T-helper 1 cell (primary cell): ENCODE results near the gene MPIG6B.
A peak's percentile ranks its signal among the peaks of the same experiment; 100 is the strongest.
"Not testable (repeated sequence)": the region's sequence is repeated elsewhere in the genome, so short reads cannot be mapped to it uniquely, and the experiment has no call there.

Experiments used
- DNase-seq, 5 donors: peaks; one replicate each; pipeline ENCODE4 v3.0.0-alpha.2; 2012 to 2020

The MPIG6B gene

DNA sequence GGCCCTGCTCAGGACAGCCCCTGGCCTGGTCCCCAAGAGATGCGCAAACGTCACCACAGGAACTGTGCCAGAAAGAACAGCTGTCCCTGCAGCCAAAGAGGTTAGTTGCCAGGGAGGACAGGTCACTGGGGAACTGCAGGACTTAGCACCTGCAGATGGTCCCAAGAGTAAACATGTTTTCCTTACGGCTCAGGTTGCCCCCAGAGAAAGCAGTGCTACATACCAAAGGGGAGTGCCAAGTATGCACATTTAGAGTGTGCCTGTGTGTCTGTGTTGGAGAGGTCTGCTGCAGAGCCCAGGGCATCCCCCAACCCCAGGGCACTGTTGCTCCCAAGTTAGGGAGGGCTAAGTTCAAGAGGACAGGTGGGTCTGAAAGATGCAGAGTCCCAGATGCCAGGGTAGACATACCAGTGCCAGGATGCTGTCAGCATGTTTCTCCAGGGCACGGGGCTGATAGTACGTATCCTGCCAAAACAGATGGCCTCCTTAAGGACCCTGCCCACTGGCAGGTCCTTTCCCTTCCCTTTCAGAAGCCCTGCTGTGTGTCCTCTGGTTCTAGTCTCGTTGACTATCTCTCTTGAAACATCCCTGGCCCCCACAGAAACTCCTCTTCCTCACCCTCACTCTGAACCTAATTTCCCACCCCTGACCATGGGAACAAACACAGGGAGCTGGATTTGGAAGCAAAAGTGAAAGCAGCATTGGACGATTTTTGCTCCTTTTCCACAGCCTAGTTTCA is 21.3 kb upstream of the MPIG6B start:
- DNase-seq, result no peak

DNA sequence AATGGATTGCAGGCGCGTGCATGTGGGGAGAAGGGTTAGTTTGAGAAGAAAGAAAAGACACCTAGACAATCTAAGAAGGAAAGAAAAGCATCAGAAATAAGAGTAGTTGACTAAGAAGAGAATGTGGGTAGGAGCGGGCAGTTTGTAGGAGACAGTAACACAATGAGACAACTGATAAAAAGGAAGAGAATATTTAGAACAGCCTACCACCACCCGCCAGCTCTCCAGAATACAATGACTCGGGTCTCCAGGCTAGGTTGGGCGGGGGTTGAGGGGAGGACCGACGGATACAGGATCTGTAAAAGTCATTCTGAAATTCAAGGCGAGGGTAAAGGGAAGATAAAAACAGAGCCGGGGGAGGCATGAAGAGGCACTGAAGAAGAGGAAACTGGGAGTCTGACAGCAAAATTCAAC is 20.8 kb upstream of the MPIG6B start:
- no peak for DNase-seq

DNA sequence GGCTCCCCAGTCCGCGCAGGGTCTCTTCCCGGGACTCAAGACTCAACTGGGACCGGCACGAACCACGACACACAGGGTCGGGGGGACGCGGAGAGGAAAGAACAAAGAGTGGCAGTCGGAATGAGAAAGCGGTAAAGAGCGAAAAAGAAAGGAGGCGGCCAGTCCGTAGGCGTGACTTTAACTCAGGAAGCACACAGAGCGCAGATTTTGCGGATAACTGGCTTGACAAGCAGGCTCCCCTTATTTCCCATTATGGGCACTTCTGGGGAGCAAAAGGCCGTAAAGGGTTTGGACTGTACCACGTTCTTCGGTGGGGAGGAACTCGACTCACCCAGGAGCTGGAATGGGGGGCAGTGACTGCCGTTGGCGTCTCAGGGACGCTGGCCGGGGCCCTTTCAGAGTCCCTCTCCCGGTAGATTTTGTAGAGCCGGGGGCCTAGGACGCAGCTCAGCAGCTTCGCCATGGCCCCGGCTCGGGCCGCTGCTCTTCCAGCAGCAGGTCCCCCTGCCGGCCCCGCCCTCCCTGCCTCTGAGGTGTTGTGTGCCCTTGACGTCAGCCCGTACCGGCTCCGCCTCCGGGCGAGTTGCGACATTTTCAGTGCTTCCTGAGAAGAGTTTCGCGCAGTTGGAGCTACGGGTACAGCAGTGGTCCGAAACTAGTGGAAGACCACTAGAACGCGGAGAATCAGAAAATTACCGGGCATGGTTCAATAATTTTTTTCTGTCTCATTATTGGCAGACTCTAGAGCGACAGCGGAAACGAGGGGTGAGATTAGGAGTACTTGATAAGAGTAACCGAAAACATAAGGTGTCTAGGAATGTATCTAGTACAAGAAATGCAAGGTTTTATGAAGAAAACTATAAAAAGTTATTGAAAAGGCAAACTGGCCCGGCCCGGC is 20.1 kb upstream of the MPIG6B start, which contains the start of gene ABHD16A:
Gene ABHD16A, minus strand, starts transcription at position 506 of the 898 bp plus-strand sequence. Its CDS starts 43 bp downstream, at position 463.
- peak; percentile 91 to 99 (median 95) for DNase-seq

DNA sequence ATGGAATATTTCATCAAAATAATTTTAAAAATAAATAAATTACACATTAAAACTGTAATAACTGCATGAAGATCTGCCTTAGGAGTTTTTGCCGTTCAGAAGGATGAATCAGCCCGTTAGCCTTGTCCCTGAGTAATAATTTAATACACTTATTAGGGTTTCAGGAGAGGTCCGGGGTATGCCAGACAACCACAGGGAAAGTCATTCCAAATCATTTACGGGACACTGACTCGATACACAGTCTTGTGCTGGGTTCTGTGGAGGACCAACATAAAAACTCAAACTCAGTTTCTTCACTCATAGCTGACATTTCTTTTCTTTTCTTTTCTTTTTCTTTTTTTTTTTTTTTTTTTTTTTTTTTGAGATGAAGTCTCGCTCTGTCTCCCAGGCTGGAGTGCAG is 17.2 kb upstream of the MPIG6B start:
- DNase-seq, result no peak

DNA sequence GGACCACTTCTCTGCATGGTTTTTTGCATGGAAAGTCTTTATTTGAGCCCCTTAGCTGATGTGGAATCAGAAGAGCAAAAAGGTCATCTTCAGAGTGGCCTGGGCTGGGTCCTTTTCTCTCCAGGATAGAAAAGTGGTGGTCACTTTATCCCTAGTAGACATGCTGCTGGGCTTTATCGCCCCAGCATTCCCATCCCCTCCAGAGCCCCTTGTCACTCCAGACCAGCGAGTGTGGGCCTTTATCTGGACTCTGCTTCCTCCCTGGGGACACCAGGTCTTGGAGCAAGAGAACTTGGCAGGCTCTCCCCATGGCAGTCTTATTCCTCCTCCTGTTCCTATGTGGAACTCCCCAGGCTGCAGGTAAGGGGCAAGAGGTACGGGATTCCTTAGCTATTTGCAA is 16.6 kb upstream of the MPIG6B start, which contains the start of gene LY6G6F:
Gene LY6G6F, plus strand, starts transcription at position 268 of the 400 bp plus-strand sequence. Its CDS starts 41 bp downstream, at position 309.
- DNase-seq, result no peak

DNA sequence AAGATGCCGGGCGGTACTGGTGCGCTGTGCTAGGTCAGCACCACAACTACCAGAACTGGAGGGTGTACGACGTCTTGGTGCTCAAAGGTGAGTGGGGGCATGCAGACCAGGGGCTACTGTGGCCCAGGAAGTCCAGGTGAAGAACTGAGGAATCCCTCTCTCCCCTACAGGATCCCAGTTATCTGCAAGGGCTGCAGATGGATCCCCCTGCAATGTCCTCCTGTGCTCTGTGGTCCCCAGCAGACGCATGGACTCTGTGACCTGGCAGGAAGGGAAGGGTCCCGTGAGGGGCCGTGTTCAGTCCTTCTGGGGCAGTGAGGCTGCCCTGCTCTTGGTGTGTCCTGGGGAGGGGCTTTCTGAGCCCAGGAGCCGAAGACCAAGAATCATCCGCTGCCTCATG is 15.5 kb upstream of the MPIG6B start:
- DNase-seq, result no peak

DNA sequence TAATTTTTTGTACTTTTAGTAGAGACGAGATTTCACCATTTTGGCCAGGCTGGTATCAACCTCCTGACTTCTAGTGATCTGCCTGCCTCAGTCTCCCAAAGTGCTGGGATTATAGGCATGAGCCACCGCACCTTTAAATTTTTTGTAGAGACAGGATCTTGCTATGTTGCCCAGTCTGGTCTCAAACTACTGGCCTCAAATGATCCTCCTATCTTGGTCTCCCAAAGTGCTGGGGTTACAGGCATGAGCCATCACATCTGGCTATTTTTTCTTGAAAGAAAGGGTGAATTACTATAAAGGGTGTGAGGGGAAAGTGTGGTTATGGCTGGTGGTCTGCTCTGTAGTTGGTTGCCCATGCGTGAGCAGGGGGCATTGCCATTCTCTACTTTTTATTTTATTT is 14.9 kb upstream of the MPIG6B start:
- no peak for DNase-seq

DNA sequence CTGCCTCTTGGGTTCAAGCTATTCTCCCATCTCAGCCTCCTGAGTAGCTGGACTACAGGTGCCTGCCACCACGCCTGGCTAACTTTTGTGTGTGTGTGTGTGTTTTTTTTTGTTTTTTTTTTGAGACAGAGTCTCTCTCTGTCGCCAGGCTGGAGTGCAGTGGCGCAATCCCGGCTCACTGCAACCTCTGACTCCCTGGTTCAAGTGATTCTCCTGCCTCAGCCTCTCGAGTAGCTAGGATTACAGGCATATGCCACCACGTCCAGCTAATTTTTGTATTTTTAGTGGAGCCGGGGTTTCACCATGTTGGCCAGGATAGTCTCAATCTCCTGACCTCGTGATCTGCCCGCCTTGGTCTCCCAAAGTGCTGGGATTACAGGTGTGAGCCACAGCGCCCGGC is 14.0 kb upstream of the MPIG6B start:
- DNase-seq, result not testable (repeated sequence)

DNA sequence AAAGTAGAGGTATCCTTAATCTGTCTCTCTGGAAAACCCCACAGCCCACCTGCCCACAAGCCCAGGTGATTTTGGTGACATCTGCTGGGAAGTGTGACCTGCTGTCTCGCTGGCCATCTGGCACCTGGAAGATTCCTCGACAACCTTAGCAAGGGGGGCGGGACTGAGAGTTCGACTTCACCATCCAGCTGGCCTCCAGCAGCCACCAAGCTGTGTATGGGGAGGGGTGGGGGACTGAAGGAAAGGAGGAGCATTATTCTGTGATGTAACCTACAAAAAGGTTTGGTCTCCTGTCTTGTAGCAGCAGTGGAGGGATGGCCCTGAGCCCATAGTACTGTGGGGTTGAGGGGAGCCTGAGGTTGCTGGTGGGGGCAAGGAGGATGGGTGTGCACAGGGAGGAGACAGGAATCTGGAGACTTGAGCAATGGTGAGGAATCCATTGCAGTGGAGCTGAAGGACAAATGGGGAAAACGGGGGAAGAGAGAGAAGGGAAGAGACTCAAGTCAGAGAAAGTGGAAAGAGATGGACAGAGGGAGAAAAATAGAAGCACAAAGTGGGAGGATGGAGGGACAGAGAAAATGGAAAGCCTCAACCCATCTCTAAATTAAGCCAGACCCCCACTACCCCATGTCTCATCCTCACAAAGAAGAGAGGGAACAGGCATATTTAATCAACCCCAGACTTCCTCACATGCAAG is 12.5 kb upstream of the MPIG6B start:
- no peak for DNase-seq

DNA sequence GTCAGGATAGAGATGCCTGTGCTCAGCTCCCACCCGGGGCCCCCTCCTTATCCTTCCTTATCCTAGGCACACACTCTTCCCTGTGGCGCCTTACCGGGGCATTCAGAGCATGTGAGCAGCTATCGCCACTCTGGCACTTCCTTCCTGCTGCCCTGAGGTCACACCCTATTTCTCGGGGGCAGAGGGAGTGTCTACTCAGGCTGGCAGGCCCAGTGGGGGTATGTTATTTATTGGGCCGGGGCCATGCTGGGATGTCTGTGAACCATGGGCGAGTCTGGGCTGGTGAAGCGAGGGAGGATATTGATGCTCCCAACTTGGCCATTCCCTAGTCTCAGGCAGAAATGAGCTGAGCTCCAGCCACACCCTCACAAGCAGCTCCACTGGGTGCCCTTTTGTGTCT is 11.9 kb upstream of the MPIG6B start:
- DNase-seq, result no peak

DNA sequence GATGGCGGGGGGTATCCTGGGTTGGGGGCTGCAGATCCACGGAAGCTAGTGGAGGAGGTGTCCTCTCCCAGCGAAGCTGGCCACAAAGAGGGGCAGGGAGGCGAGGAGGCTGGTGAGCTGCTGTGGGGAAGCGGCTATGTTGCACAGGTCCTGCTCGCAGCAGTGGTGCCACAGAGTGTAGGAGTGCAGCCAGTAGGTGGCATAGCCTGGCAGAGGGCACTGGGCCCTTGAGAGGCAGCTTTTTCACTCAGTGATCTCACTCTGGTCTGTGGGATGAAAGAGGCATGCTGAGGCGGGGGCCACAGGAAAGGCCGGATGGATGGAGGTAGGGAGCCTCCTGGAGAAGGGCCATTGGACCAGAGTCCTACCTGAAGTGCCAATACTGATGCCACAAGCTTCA is 10.9 kb upstream of the MPIG6B start:
- DNase-seq, result peak in 1 of 5 donors; percentile 44

DNA sequence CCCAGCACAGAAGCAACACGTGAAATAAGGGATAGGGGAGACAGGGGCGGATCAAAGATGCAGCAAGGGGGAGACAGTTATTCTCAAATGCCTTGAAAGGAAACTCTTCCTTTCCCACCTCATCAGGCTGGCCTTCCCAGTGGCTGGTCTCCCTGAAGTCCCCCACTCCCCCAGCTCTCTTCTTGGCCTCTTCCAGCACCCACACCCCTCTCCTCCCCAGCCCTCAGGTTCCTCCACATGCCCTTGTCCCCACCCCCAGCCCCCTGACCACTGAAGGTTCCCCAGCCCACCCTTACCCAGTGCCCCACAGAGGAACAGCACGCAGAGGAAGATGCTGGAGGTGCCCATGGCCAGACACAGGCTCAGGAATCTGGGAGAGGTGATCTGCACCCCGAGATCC is 9.7 kb upstream of the MPIG6B start:
- no peak for DNase-seq

DNA sequence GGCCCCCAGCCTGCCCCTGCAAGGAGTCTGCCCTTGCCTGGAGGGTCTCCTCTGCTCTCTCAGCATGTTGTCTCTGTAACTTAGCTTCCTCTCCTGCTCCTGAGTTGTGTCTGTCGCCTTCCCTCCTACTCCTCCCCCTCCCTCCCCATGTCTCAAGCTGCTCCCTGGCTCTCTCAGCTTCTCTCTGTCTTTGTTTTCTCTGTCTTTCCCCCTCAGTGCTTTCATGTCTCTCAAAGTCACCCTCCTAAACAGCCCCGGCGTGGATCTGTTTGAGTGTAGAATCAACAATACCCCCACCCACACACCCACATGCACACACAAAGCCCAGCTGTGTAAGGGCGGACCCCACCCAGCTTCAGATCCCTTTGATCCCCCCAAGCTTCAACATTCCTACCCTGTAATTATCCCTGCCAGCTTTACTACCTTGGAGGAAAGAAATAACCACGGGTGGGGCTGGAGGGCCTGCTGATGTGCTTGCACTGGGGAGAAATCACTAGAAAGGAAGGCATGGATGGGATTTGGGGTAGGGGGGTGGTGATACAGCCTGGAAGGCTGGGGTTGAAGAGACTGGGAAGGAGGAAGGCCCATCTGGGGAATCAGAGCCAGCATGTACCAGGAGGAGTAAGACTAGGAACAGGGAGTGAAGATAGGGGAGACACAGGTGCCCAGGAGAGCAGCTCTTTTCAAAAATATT is 9.0 kb upstream of the MPIG6B start:
- no peak for DNase-seq

DNA sequence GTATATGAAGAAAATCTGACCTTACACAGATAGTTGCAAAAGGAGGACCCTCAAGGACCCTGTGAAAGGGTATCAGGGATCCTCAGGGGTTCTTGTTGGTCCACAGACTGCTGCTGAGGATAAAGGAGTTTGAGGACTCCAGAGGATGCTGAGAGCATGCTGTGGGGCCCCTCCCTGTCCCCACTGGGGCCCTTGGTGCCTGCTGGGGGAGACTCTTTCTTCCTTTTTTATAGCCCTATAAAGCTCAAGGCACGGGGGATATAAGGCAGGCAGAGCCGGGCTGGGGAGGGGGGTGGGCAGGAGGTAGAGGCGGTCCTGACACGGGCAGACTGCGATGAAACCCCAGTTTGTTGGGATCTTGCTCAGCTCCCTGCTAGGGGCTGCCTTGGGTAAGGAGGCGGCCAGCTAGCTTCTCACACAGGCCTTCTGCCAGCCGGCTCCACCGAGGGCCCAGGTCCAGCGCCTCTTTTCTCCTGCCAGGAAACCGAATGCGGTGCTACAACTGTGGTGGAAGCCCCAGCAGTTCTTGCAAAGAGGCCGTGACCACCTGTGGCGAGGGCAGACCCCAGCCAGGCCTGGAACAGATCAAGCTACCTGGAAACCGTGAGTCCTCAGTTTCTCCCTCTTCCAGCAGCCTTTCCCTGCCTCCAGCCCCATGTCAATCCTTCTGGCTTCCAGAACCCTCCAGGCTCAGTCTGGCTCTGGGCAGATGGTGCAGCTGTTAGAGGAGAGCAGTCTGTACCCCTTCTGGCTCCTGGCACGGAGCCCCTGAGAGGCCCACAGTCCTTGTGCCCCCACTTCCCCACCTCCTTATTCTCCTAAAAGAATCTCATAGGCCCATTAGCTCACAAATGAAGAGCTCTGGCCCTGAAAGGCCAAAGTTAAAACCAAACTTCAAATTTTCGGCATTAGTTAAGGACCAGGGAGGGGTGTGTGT is 7.9 kb upstream of the MPIG6B start, which contains the start of gene LY6G6D:
Gene LY6G6D, plus strand, starts transcription at position 327 of the 937 bp plus-strand sequence. Its CDS starts 8 bp downstream, at position 335.
- DNase-seq, result no peak

DNA sequence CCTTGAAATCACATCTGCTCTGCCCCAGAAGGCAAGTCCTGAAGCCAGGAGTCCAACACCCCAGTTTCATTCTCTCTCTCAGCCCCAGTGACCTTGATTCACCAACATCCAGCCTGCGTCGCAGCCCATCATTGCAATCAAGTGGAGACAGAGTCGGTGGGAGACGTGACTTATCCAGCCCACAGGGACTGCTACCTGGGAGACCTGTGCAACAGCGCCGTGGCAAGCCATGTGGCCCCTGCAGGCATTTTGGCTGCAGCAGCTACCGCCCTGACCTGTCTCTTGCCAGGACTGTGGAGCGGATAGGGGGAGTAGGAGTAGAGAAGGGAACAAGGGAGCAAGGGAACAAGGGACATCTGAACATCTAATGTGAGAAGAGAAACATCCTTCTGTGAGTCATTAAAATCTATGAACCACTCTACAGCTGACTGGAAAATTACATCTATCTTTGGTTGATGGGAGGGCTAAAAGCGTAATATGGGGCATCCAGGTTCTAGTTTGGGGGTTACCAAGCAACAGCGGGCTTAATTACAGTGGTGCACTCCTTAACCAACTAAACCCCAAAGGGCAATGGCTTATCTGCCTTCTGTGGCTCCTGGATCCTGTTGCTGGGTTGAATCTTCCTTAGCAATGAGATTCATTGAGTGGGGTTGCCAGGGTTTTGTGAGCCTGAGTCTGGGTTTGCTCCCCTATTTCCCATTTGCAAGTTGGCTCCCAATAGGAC is 5.5 kb upstream of the MPIG6B start:
- DNase-seq, result no peak

DNA sequence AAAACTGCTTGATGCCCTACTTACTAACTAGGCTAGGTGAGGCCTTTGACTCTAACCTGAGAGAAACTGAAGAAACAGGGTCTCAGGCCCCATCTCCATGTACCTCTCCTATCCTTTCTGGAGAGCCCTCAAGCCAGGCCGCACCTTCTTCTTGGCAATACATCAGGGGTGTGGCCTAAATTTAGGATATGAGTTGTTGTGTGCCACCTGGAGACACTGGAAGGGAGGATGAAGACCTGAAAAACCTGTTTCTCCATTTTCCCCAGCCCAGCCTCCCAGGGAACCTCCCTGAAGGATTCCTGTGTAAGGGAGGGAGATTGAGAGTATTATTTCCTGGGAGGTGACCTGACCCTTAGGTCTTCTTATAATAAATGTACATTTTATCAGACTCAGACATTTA is 4.9 kb upstream of the MPIG6B start:
- no peak for DNase-seq

DNA sequence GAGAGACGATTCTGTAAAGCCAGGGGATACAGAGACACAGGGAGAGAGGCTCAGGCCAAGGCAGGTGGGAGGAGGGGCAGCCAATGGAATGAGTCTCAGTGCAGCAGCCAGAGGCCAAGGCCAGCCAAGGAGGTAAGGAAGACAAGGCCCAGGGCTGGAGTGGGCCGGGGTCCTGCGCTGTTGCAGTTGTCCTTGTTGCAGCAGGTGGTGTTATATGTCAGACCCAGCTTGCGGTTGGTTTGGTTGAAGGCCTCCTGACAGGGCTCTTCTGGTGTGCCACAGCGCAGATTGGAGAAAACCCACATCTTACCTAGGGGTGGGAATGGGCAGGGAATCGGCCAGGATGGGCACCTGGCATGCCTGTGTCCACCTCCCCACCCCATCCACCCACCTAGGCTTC is 4.2 kb upstream of the MPIG6B start:
- DNase-seq, result no peak

DNA sequence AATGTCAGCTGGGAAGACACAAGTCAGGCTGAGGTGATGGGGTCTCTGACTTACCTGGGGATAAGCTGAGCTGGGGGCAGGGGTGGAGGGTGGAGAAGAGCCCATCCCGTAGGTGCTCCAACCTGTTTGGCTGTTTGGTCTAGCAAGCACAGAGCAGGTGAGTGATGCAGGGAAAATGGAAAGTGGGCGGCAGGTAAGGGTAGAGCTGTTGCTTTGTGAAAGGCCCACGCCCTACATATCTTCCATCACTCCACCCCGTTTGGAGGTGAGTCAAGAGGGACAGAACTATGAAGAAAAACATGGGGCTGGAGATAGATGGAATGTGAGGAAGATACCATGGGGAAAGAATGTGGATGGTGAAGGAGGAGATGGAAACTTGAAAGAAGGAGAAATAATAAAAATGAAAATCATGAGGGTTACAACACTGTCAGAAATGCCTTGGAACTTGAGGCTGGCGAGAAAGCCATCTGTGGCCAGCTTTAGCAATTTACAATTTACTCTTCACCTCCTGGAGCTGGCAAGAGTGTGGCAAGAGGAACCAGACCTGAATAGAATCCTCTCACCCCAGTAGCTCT is 2.9 kb upstream of the MPIG6B start:
- no peak for DNase-seq

DNA sequence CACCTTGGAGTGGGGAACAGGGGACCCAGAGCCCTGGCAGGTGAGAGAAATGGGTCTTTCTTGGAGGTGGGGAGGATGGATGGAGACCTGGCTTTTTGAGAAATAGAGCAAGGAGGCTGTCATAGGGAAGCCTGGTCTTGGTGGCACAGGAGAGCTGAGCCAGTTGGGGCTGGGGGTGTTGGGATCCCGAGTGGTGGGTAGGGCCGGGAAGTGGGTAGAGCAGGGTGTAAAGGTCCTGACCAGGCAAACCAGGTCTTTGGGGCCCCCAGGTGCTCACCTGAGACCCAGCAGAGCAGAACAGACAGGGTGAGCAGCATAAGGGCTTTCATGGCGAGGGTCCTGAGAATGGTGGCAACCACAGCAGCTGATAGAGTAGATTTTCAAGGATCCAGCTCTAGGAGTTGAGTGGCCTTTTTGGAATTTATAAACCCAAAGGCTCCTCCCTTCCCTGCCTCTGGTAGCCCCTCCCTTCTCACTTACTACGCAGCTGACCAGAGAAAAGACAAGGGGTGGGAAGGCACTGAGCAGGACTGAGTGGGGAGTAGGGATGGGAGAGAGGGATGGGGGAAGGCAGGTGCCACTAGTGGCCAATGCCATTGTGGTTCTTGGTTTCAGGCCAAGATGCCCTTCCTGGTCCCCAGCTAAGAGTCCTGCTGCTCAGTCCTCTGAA is 1.7 kb upstream of the MPIG6B start, which contains the start of gene LY6G6C:
Gene LY6G6C, minus strand, starts transcription at position 396 of the 670 bp plus-strand sequence. Its CDS starts 67 bp downstream, at position 329.
- no peak for DNase-seq
